Glutamatergic neuron (in vitro differentiated cells): ENCODE measurements around the gene ENPP3. TPM values are rescaled to one million over a fixed set of nuclear protein-coding genes. Genes with fewer than 3 reads are reported as not detected.

Experiments used
- DNase-seq: peaks from one replicate; pipeline ENCODE4 v3.0.0; 2022
- H3K27ac Mint-ChIP-seq: one replicate; pipeline ENCODE4 v1.8.0; 2020; ENCODE audit warnings: mild to moderate bottlenecking, mixed read lengths, inconsistent platforms; ENCODE audit not compliant: unreplicated experiment
- H3K27me3 Mint-ChIP-seq: one replicate; pipeline ENCODE4 v1.8.0; 2020; ENCODE audit warnings: mild to moderate bottlenecking, moderate library complexity, mixed read lengths, inconsistent platforms; ENCODE audit not compliant: unreplicated experiment
- H3K36me3 Mint-ChIP-seq: one replicate; pipeline ENCODE4 v1.8.0; 2020; ENCODE audit warnings: mild to moderate bottlenecking, mixed read lengths, inconsistent platforms; ENCODE audit not compliant: unreplicated experiment
- H3K4me1 Mint-ChIP-seq: one replicate; pipeline ENCODE4 v1.8.0; 2020; ENCODE audit warnings: mild to moderate bottlenecking, low read depth, mixed read lengths, inconsistent platforms; ENCODE audit not compliant: unreplicated experiment
- H3K4me3 Mint-ChIP-seq: one replicate; pipeline ENCODE4 v1.8.0; 2020; ENCODE audit warnings: mild to moderate bottlenecking, mixed read lengths, inconsistent platforms; ENCODE audit not compliant: unreplicated experiment
- H3K9me3 Mint-ChIP-seq: one replicate; pipeline ENCODE4 v1.8.0; 2020; ENCODE audit warnings: mild to moderate bottlenecking, moderate library complexity, mixed read lengths, inconsistent platforms; ENCODE audit not compliant: unreplicated experiment
- total RNA-seq: library from RNA; stranded (reverse); fragmentation: NEBNext Ultra II Directional; extraction: Animal tissue kit (Norgen Biotek cat#: 25700); gene quantifications from one replicate; pipeline ENCODE4 v1.2.1, GENCODE V29; 2021; ENCODE audit not compliant: unreplicated experiment
- TF ChIP-seq, protein P1 (sequence below): fragments of 200-600 bp; sonication (generic); IDR thresholded peaks from one replicate; pipeline ENCODE4 v1.5.0; 2021; ENCODE audit not compliant: partially characterized antibody, unreplicated experiment

ENPP3 gene
- total RNA-seq, 1 donor from 2014 or later, result not detected

- no peak for DNase-seq
- H3K4me1 Mint-ChIP-seq, result no peaks in the 10 kb centered on the region
- no peak overlapping the region for H3K4me3 Mint-ChIP-seq
- no peak overlapping the region for H3K27ac Mint-ChIP-seq
- H3K9me3 Mint-ChIP-seq, result no peaks in the 10 kb centered on the region
- no peaks in the 10 kb centered on the region for H3K36me3 Mint-ChIP-seq
- no peaks in the 10 kb centered on the region for H3K27me3 Mint-ChIP-seq
- TF ChIP-seq, protein P1, sequence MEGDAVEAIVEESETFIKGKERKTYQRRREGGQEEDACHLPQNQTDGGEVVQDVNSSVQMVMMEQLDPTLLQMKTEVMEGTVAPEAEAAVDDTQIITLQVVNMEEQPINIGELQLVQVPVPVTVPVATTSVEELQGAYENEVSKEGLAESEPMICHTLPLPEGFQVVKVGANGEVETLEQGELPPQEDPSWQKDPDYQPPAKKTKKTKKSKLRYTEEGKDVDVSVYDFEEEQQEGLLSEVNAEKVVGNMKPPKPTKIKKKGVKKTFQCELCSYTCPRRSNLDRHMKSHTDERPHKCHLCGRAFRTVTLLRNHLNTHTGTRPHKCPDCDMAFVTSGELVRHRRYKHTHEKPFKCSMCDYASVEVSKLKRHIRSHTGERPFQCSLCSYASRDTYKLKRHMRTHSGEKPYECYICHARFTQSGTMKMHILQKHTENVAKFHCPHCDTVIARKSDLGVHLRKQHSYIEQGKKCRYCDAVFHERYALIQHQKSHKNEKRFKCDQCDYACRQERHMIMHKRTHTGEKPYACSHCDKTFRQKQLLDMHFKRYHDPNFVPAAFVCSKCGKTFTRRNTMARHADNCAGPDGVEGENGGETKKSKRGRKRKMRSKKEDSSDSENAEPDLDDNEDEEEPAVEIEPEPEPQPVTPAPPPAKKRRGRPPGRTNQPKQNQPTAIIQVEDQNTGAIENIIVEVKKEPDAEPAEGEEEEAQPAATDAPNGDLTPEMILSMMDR, result no peak
Measured at GRCh38 chr6:131787079-131787478, 150.0 kb downstream of the ENPP3 start.

DNA sequence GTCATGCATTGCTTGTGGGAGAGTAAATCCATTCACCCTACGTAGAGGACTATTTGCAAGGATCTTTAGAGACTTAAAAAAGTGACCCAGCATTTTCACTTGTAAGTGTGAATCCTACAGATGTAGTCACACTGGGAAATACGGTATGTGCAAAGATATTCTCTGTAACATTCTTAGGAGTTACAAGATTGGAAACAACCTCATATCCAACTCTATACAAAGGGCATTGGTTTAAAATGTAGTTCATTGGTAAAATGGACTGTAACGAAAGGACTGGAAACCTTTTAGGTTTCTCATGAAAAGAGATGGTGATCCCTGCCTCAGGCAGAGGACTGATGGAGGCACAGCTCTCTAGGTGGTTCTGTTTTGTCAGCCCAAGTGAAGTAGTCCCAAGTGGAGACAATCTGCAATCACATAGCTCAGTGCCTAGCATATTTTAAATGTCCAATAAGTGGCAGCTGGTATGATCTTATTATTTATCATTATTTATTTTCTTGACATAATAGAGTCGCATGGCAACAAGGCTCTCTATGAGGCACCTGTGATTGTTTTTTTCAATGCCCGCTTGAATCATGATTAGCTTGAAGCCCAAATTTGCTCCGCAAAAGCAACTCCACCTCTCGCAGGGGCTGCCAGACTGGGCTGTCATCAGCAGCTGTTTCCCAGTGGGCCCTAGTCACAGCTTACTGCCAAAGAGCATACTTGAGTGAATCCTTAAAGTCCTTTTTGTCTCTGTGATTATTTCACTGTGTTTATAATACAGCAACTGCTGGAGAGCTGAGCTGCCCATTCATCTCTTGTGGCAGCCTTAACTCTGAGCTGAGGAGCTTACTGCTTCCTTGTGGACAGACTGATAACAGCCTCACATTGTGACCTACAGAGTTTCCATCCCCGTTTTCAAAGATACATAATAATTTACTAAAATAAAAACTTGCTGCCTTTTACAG, 150.9 kb downstream of the ENPP3 start:
- no peaks in the 10 kb centered on the region for H3K36me3 Mint-ChIP-seq
- H3K9me3 Mint-ChIP-seq, result no peaks in the 10 kb centered on the region
- H3K27me3 Mint-ChIP-seq, result no peaks in the 10 kb centered on the region
- no peak for DNase-seq
- H3K27ac Mint-ChIP-seq, result no peak overlapping the region
- TF ChIP-seq, protein P1, result no peak
- no peaks in the 10 kb centered on the region for H3K4me1 Mint-ChIP-seq
- no peak overlapping the region for H3K4me3 Mint-ChIP-seq

DNA sequence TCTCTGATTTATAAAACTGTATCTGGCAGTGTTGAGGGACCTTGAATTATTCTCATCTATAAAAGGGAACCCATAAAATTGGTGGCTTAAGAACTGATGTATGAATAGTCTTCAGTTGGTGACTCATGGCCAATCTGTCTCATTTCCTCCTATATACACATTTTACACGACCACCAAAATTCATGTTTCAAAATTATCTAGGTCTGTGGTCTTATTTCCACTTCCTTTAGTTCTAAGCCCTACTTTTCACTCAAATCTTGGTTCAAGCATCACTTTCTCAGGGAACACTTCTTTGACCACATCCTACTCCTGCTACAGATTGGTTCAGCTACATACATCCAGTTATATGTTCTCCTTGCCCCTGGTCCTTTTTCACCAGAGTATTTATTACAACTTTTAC, 152.1 kb downstream of the ENPP3 start:
- H3K27ac Mint-ChIP-seq, result no peak overlapping the region
- H3K4me3 Mint-ChIP-seq, result no peak overlapping the region
- no peaks in the 10 kb centered on the region for H3K9me3 Mint-ChIP-seq
- H3K4me1 Mint-ChIP-seq, result no peaks in the 10 kb centered on the region
- no peaks in the 10 kb centered on the region for H3K36me3 Mint-ChIP-seq
- no peak for DNase-seq
- no peaks in the 10 kb centered on the region for H3K27me3 Mint-ChIP-seq
- TF ChIP-seq, protein P1, result no peak

DNA sequence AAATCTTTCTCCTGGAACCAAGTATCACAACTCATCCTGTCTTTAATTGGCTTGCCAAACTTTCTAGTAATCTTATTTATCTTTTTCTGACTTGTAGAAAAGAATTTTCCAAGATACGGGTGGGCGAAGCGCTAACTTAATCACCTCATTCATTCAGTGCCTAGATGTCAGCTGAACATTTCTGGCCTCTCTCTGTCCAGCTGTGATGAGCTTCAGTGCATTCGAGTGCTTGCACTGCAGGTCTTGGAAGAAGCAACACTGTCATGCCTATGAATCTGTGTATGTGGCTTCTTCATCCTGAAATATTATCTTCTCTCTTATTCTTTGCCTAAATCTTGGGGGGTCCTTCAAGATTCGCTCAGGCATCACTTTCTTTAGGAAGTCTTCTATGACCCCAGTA, 154.4 kb downstream of the ENPP3 start:
- Mint-ChIP-seq H3K27me3 (no peaks in the 10 kb centered on the region), H3K4me1 (no peaks in the 10 kb centered on the region), H3K36me3 (no peaks in the 10 kb centered on the region), H3K9me3 (no peaks in the 10 kb centered on the region), H3K4me3 (no peak overlapping the region), H3K27ac (no peak overlapping the region)
- TF ChIP-seq, protein P1, result no peak
- DNase-seq, result no peak

- no peaks in the 10 kb centered on the region for H3K4me1 Mint-ChIP-seq
- H3K36me3 Mint-ChIP-seq, result no peaks in the 10 kb centered on the region
- H3K27ac Mint-ChIP-seq, result no peak overlapping the region
- no peak overlapping the region for H3K4me3 Mint-ChIP-seq
- no peaks in the 10 kb centered on the region for H3K9me3 Mint-ChIP-seq
- no peaks in the 10 kb centered on the region for H3K27me3 Mint-ChIP-seq
- TF ChIP-seq, protein P1, result no peak
- no peak for DNase-seq
Measured at GRCh38 chr6:131792091-131792496, 155.0 kb downstream of the ENPP3 start.
